H54 (cell line): Measurements from ENCODE around the gene CNN3.
"Not testable (repeated sequence)": the region's sequence is repeated elsewhere in the genome, so short reads cannot be mapped to it uniquely, and the experiment has no call there.

Experiments used
- DNase-seq: peaks from one replicate; pipeline ENCODE4 v3.0.0; 2011; ENCODE audit warnings: low spot score, mixed read lengths; ENCODE audit not compliant: insufficient read length
- FAIRE-seq: peaks from 3 replicates; lab custom pipeline; 2011; peaks lifted over from hg19 to GRCh38; lab: Jason Lieb, UNC
- POLR2A ChIP-seq: IDR thresholded peaks from 2 replicates; pipeline ENCODE4 v1.6.1; 2011; ENCODE audit warnings: low read depth, mild to moderate bottlenecking, low read length

Gene CNN3

GRCh38 chr1:94955767-94956632 is 29.1 kb upstream of the CNN3 start:
- DNase-seq = no peak
- FAIRE-seq = no peak
- TF ChIP-seq POLR2A = no peak

GRCh38 chr1:94954263-94955220 is 27.6 kb upstream of the CNN3 start:
- DNase-seq = no peak
- no peak for FAIRE-seq
- TF ChIP-seq POLR2A = no peak

- no peak for TF ChIP-seq POLR2A
- FAIRE-seq = no peak
- DNase-seq = no peak
Measured at GRCh38 chr1:94953746-94954145, 26.8 kb upstream of the CNN3 start.

GRCh38 chr1:94953107-94953506 is 26.2 kb upstream of the CNN3 start:
- no peak for FAIRE-seq
- DNase-seq = no peak
- TF ChIP-seq POLR2A = no peak

- FAIRE-seq (no peak), DNase-seq (no peak)
- TF ChIP-seq POLR2A = no peak
Measured at GRCh38 chr1:94952539-94952938, 25.6 kb upstream of the CNN3 start.

GRCh38 chr1:94951509-94952208 is 24.7 kb upstream of the CNN3 start:
- DNase-seq = no peak
- no peak for FAIRE-seq
- no peak for TF ChIP-seq POLR2A

- no peak for DNase-seq
- no peak for FAIRE-seq
- no peak for TF ChIP-seq POLR2A
Measured at GRCh38 chr1:94951046-94951445, 24.1 kb upstream of the CNN3 start.

- FAIRE-seq = no peak
- no peak for DNase-seq
- no peak for TF ChIP-seq POLR2A
Measured at GRCh38 chr1:94949681-94950661, 23.1 kb upstream of the CNN3 start.

GRCh38 chr1:94947437-94947836 is 20.5 kb upstream of the CNN3 start:
- no peak for DNase-seq
- no peak for TF ChIP-seq POLR2A
- no peak for FAIRE-seq

GRCh38 chr1:94946886-94947285 is 20.0 kb upstream of the CNN3 start:
- no peak for FAIRE-seq
- no peak for TF ChIP-seq POLR2A
- no peak for DNase-seq

- TF ChIP-seq POLR2A = no peak
- DNase-seq (no peak), FAIRE-seq (no peak)
Measured at GRCh38 chr1:94942171-94943128, 15.5 kb upstream of the CNN3 start.

- DNase-seq, FAIRE-seq: not testable (repeated sequence)
Measured at GRCh38 chr1:94941480-94941879, 14.6 kb upstream of the CNN3 start.
